ENCODE measurements around the gene DHRS11.

Gene DHRS11

GRCh38 chr17:36590082-36590481 lies 1.6 kb upstream of the DHRS11 start:
- Histone ChIP-seq H3K27ac (peak overlapping the region; percentile 66), H3K36me3 (ENCODE audit: insufficient read depth, low read length) (peaks cover 48% of the 10 kb centered on the region), H3K4me3 (no peak overlapping the region), H3K9ac (ENCODE audit: insufficient read length) (no peak overlapping the region), H3K9me3 (ENCODE audit: low read depth, low read length) (no peaks in the 10 kb centered on the region)
- TF ChIP-seq EZH2 (IDR thresholded peaks at IDR 0.05) (no peak), POLR2AphosphoS5 (IDR thresholded peaks at IDR 0.05; ENCODE audit: borderline replicate concordance, low read depth, low read length) (no peak), FOXP2 (optimal IDR thresholded peaks at IDR 0.05; ENCODE audit: control extremely low read depth, extremely low read length, insufficient read depth) (no peak)
- DNase-seq (ENCODE audit: low read depth, low spot score), result no peak

DNA sequence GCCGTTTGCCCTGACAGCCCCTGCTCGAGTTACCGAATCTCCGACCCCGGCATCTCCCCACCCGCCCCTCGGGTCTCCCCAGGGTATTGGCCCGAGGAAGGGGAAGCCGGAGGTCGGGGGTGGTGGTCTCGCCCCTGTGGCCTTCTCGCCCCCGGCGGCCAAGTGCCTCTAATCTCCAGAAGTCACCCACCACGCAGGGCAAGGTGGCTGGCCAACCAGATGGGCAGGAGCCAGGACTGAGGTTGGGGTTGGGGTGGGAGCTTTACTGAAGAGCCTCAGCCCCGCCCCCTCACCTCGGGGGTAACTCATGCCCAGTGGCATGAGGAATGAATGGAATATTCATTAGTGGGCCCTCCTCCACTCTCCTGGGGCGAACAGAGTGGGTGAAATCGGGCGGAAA lies 637 bp downstream of the DHRS11 start:
- TF ChIP-seq POLR2AphosphoS5 (IDR thresholded peaks at IDR 0.05; ENCODE audit: borderline replicate concordance, low read depth, low read length) (no peak), FOXP2 (optimal IDR thresholded peaks at IDR 0.05; ENCODE audit: control extremely low read depth, extremely low read length, insufficient read depth) (no peak)
- Histone ChIP-seq H3K9me3 (ENCODE audit: low read depth, low read length) (no peaks in the 10 kb centered on the region), H3K9ac (ENCODE audit: insufficient read length) (peak overlapping the region; percentile 83), H3K4me3 (peak overlapping the region; percentile 91), H3K27ac (no peak overlapping the region), H3K36me3 (ENCODE audit: insufficient read depth, low read length) (peaks cover 25% of the 10 kb centered on the region)
- no peak for DNase-seq (ENCODE audit: low read depth, low spot score)

- H3K27ac ChIP-seq, result no peak overlapping the region
- peak overlapping the region; percentile 91 for H3K4me3 ChIP-seq
- H3K36me3 ChIP-seq (ENCODE audit: insufficient read depth, low read length), result peaks cover 20% of the 10 kb centered on the region
- H3K9ac ChIP-seq (ENCODE audit: insufficient read length), result peak overlapping the region; percentile 83
- no peak for DNase-seq (ENCODE audit: low read depth, low spot score)
- H3K9me3 ChIP-seq (ENCODE audit: low read depth, low read length), result no peaks in the 10 kb centered on the region
- no peak for TF ChIP-seq POLR2AphosphoS5 (IDR thresholded peaks at IDR 0.05; ENCODE audit: borderline replicate concordance, low read depth, low read length)
- TF ChIP-seq EZH2 (IDR thresholded peaks at IDR 0.05), result no peak
- TF ChIP-seq FOXP2 (optimal IDR thresholded peaks at IDR 0.05; ENCODE audit: control extremely low read depth, extremely low read length, insufficient read depth), result no peak
Measured at GRCh38 chr17:36592716-36593321, 1.1 kb downstream of the DHRS11 start.

DNA sequence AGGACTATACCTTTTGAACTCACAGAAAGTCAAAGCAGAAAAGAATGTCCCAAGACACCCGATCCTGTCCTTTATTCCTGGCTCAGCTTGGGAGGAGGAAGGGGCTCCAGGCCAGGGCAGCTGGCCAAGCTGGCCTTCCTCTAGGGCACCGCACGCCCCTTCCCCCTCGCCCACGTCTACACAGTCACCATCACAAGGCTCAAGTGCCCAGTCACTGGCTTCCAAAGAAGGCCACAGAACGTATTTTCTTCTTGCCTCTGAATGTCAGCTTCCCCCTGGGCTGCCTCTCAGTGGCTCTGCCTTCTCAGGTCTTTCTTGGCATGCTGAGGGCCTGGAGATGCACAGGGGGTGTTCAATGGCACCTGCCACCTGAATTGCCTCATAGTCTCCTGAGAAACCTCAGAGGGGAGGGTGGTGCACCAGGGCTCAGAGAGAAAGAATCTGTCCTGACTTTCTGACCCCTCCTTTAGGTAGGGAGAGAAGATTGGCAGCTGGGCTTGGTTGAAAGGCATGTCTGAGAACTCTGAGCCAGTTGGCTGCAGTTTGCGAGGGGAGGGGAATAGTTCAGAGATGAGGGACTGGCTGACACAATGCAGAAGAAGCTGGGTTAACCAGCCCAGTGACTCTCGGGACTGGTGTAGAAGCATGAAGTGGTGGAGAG lies 2.1 kb downstream of the DHRS11 start:
- Histone ChIP-seq H3K4me3 (no peak overlapping the region), H3K9ac (ENCODE audit: insufficient read length) (no peak overlapping the region)

DNA sequence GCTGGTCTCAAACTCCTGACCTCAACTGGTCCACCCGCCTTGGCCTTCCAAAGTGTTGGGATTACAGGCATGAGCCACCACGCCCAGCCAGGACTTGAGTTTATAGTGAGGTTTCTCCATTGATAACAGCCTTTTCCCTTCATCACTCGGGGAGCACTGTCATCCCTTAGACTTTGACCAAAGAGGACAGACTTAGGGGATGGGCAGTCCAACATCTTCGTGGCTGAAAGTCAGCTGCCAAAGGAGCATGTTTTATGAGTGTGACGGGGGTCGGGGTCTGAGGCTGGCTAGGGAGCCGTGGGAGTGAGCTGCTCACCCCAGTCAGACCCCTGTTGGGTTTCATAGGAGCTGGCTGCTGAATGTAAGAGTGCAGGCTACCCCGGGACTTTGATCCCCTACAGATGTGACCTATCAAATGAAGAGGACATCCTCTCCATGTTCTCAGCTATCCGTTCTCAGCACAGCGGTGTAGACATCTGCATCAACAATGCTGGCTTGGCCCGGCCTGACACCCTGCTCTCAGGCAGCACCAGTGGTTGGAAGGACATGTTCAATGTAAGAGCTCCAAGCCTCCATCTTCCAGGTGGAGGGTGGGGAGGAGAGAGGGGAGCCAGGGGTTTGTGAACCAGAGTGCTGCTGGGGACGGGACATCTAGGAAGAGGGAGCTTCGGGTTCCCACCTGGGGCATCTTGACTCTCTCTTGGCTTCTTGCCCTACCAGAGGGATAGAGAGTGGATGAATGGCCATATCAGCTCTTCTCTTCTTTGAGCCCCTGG lies 3.1 kb downstream of the DHRS11 start:
- Histone ChIP-seq H3K4me3 (no peak overlapping the region), H3K27ac (no peak overlapping the region), H3K36me3 (ENCODE audit: insufficient read depth, low read length) (0 out of 2 replicates have a peak, but pooled peaks cover 6% of the 10 kb centered on the region), H3K9me3 (ENCODE audit: low read depth, low read length) (no peaks in the 10 kb centered on the region), H3K9ac (ENCODE audit: insufficient read length) (no peak overlapping the region)
- DNase-seq (ENCODE audit: low read depth, low spot score), result no peak
- no peak for TF ChIP-seq POLR2AphosphoS5 (IDR thresholded peaks at IDR 0.05; ENCODE audit: borderline replicate concordance, low read depth, low read length)
- TF ChIP-seq FOXP2 (optimal IDR thresholded peaks at IDR 0.05; ENCODE audit: control extremely low read depth, extremely low read length, insufficient read depth), result no peak
- no peak for TF ChIP-seq EZH2 (IDR thresholded peaks at IDR 0.05)

More for the DNA sequence above, 2.1 kb downstream of the DHRS11 start:
- no peak for DNase-seq (ENCODE audit: low read depth, low spot score)
- H3K9me3 ChIP-seq (ENCODE audit: low read depth, low read length), result no peaks in the 10 kb centered on the region
- H3K27ac ChIP-seq, result no peak overlapping the region
- H3K36me3 ChIP-seq (ENCODE audit: insufficient read depth, low read length), result peaks cover 15% of the 10 kb centered on the region
- TF ChIP-seq EZH2 (IDR thresholded peaks at IDR 0.05) (no peak), POLR2AphosphoS5 (IDR thresholded peaks at IDR 0.05; ENCODE audit: borderline replicate concordance, low read depth, low read length) (no peak), FOXP2 (optimal IDR thresholded peaks at IDR 0.05; ENCODE audit: control extremely low read depth, extremely low read length, insufficient read depth) (no peak)

DNA sequence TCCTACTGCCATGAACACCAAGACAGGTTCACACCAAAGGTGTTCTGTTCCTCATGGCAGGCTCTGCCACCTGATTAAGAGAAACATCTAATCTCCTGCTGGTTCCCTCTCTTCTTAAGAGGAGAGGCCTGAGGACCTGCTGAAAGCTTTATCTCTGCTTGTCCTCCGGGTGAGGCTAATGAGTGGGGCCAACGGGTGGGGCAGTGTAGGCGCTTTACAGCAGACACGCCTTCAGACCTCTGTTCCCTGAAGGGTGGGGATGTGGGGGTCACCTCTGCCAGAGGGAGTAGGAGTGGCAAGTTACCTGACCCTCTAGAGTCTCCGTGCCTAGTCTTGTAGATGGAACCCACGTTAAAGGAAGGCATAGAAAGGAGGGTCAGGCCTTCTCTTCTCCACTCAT lies 5.5 kb downstream of the DHRS11 start:
- no peak for DNase-seq (ENCODE audit: low read depth, low spot score)
- H3K36me3 ChIP-seq (ENCODE audit: insufficient read depth, low read length), result no peaks in the 10 kb centered on the region
- no peak overlapping the region for H3K4me3 ChIP-seq
- no peak overlapping the region for H3K9ac ChIP-seq (ENCODE audit: insufficient read length)
- no peak for TF ChIP-seq POLR2AphosphoS5 (IDR thresholded peaks at IDR 0.05; ENCODE audit: borderline replicate concordance, low read depth, low read length)
- TF ChIP-seq EZH2 (IDR thresholded peaks at IDR 0.05), result no peak
- no peak for TF ChIP-seq FOXP2 (optimal IDR thresholded peaks at IDR 0.05; ENCODE audit: control extremely low read depth, extremely low read length, insufficient read depth)
- H3K27ac ChIP-seq, result no peak overlapping the region
- no peaks in the 10 kb centered on the region for H3K9me3 ChIP-seq (ENCODE audit: low read depth, low read length)

DNA sequence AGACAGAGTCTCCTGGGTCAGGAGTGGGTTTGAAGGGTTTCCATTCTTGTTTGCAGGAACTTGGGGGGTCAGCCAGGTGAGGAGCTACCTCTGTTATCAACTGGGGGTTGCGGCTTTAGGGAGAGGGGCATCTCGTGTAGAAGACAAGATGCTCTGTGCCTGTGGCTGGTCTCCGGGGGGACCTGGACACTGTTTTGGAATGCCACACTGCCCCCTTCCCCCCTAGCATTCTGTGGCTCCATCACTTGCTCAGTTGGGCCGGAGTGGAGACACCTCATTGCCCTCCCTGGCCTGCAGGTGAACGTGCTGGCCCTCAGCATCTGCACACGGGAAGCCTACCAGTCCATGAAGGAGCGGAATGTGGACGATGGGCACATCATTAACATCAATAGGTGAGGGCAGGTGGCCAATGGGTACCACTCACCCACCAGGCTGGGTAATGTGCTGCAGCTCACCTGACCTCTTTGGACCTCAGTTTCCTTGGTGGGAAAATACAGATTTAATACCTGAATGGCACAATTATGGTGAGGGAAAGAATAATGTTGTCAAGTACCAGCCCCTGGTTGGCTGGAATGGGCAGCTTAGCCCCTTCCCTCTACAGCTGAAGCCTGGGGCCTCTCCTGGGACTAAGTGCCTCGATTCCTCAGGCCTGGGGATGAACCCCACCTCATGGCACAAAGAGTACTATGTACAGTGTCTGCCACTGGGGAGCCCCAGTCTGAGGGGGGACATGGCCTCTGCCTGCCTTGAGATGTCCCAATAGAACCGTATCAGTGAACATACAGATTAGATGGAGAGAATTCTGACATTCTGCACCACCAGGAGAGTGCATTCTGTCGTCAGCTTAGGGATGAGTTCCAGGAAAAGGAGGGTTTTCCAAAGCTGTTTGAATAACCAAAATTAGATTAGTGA lies 6.4 kb downstream of the DHRS11 start:
- no peaks in the 10 kb centered on the region for H3K36me3 ChIP-seq (ENCODE audit: insufficient read depth, low read length)
- H3K4me3 ChIP-seq, result no peak overlapping the region
- TF ChIP-seq POLR2AphosphoS5 (IDR thresholded peaks at IDR 0.05; ENCODE audit: borderline replicate concordance, low read depth, low read length) (no peak), FOXP2 (optimal IDR thresholded peaks at IDR 0.05; ENCODE audit: control extremely low read depth, extremely low read length, insufficient read depth) (no peak), EZH2 (IDR thresholded peaks at IDR 0.05) (no peak)
- no peaks in the 10 kb centered on the region for H3K9me3 ChIP-seq (ENCODE audit: low read depth, low read length)
- no peak for DNase-seq (ENCODE audit: low read depth, low spot score)
- no peak overlapping the region for H3K9ac ChIP-seq (ENCODE audit: insufficient read length)
- H3K27ac ChIP-seq, result no peak overlapping the region

Measured in SK-N-MC (cell line).